Islet precursor cell (in vitro differentiated cells): ENCODE results near the gene WHRN.

ENCODE experiments used
- DNase-seq: peaks from one replicate; pipeline ENCODE4 v3.0.0-alpha.2; 2018

The WHRN gene

GRCh38 chr9:114356792-114357191 is 148.5 kb downstream of the WHRN start:
- no peak for DNase-seq

GRCh38 chr9:114355821-114356220 is 149.5 kb downstream of the WHRN start:
- no peak for DNase-seq
